C4-2B (cell line): ENCODE measurements around the gene KCNMB3.

ENCODE experiments used
- H3K27ac ChIP-seq: fragments of 450-650 bp; 2 replicates; pipeline ENCODE4 v1.5.1; 2017
- CTCF ChIP-seq: fragments of 450-650 bp; conservative IDR thresholded peaks from 2 replicates; pipeline ENCODE4 v1.5.1; 2017; ENCODE audit warnings: mild to moderate bottlenecking
- ZFX ChIP-seq: fragments of 450-650 bp; IDR thresholded peaks from 2 replicates; pipeline ENCODE4 v1.6.1; 2017

KCNMB3 gene

GRCh38 chr3:179250803-179251476 is at the start of gene KCNMB3:
Gene KCNMB3 (minus strand): TSS chr3:179251114. CDS start chr3:179250990, 124 bp downstream.
- H3K27ac ChIP-seq = no peak within 1 kb of the TSS
- no peak for TF ChIP-seq ZFX
- no peak for TF ChIP-seq CTCF

DNA sequence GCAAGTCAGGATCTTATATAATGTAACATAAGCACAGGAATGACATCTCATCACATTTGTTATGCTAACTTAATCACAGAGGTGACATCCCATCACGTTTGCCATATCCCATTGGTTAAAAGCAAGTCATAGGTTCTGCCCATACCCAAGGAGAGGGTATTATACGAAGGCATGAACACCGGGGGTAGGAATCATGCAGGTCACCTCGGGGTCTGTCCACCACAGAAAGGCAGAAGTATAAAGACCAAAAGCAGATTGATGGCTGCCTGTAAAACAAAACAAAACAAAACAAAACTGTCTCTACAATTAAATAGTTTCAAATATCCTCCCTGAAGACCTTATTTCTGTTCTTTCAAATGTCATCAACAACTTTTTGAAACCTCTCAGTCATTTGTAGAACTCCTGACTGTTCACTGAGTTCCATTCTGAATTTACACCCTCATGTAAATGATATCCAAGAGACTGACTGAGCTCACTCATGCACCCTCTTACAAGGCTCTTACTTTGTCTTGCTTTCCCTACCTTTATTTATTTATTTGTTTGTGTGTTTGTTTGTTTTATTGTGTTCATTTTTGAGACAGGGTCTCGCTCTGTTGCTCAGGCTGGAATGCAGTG is 49.2 kb upstream of the KCNMB3 start:
- no peak for TF ChIP-seq CTCF
- TF ChIP-seq ZFX = no peak
- H3K27ac ChIP-seq = no peak overlapping the region

DNA sequence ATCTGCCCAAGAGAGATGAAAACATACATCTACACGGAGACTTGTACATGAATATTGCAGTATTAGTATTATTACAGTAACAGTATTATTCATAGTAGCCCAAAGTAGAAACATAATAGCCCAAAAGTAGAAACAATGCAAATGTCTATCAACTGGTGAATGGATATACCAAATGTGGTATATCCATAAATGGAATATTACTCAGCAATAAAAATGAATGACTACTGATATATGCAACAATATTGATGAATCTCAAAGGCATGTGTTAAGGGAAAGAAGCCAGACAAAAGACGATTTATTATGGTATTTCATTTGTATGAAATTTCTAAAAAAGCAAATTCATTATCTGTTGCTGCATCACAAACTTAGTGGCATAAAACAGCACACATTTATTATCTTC is 48.4 kb upstream of the KCNMB3 start:
- no peak for TF ChIP-seq CTCF
- no peak for TF ChIP-seq ZFX
- H3K27ac ChIP-seq = no peak overlapping the region

- TF ChIP-seq ZFX (no peak), CTCF (no peak)
- no peak overlapping the region for H3K27ac ChIP-seq
Observed at GRCh38 chr3:179297971-179298725, 47.2 kb upstream of the KCNMB3 start.

GRCh38 chr3:179292450-179292849 is 41.5 kb upstream of the KCNMB3 start:
- TF ChIP-seq CTCF (no peak), ZFX (no peak)

DNA sequence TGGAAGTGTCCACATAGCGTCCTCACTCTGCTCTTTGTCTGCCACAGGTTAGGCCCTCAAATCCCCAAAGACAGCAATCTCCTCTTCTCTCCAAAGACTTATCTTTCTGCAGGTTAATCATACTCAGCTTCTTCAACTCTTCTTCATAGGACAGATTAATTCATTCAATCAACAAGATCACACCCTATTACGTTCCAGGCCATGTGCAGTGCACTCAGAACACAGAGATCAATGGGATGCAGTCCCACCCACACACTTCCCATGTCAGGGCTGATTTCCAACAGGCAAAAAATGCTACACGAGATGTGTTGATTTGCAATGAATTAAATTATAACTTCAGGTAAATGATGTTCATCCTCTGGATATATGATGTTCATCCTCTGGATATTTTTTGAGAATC is 38.4 kb upstream of the KCNMB3 start:
- H3K27ac ChIP-seq = no peak overlapping the region

More at GRCh38 chr3:179292450-179292849, 41.5 kb upstream of the KCNMB3 start:
- no peak overlapping the region for H3K27ac ChIP-seq

More for the DNA sequence above, 38.4 kb upstream of the KCNMB3 start:
- TF ChIP-seq CTCF (no peak), ZFX (no peak)
